Measurements from ENCODE around the gene CYP4A11. TPM values are rescaled to one million over a fixed set of nuclear protein-coding genes. Genes with fewer than 3 reads are reported as not detected.
"Not testable (repeated sequence)": the region's sequence is repeated elsewhere in the genome, so short reads cannot be mapped to it uniquely, and the experiment has no call there.

CYP4A11 gene
- total and polyA plus RNA-seq, 9 of the 15 experiments (the other 6 are each of a cell fraction or from before 2014, with no cell fraction given): not detected

DNA sequence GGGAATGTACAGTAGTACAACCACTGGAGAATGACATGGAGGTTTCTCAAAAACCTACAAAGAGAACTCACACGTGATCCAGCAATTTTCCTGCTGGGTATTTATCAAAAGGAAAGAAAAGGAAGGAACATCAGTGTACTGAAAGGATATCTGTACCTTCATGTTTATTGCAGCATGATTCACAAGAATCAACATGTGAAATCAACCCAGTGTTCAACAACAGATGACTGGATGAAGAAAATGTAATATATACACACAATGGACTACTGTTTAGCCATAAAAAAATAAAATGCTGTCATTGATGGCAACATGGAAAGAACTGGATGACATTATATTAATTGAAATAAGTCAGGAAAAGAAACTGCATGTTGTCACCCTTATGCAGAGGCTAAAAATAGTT lies 19.0 kb upstream of the CYP4A11 start (continued):
- TF ChIP-seq, protein P1, sequence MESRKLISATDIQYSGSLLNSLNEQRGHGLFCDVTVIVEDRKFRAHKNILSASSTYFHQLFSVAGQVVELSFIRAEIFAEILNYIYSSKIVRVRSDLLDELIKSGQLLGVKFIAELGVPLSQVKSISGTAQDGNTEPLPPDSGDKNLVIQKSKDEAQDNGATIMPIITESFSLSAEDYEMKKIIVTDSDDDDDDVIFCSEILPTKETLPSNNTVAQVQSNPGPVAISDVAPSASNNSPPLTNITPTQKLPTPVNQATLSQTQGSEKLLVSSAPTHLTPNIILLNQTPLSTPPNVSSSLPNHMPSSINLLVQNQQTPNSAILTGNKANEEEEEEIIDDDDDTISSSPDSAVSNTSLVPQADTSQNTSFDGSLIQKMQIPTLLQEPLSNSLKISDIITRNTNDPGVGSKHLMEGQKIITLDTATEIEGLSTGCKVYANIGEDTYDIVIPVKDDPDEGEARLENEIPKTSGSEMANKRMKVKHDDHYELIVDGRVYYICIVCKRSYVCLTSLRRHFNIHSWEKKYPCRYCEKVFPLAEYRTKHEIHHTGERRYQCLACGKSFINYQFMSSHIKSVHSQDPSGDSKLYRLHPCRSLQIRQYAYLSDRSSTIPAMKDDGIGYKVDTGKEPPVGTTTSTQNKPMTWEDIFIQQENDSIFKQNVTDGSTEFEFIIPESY (CRISPR knock-in tag; IDR thresholded peaks at IDR 0.05): no peak
- no peak for TF ChIP-seq FOS (IDR thresholded peaks at IDR 0.05; ENCODE audit: extremely low read depth, insufficient read length)
- no peak for TF ChIP-seq EGR1 (conservative IDR thresholded peaks at IDR 0.05)
- TF ChIP-seq SAP30 (IDR thresholded peaks at IDR 0.05; ENCODE audit: borderline replicate concordance, insufficient read depth, low read depth, low read length, poor library complexity, severe bottlenecking): no peak

DNA sequence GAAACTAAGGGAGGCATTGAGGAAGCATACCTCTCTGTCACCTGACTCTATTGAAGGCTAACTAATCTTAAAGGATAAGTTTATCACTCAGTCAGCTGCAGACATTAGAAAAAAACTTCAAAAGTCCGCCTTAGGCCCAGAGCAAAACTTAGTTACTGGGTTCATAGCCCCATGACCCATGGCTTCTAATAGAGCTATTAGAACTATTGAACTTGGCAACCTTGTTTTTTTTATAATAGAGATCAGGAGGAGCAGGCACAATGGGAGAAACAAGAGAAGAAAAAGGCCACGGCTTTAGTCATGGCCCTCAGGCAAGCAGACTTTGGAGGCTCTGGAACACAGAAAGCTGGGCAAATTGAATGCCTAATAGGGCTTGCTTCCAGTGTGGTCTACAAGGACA lies 13.8 kb upstream of the CYP4A11 start:
- intact Hi-C loops (cut with micrococcal nuclease); H3K9ac ChIP-seq (ENCODE audit: insufficient read depth in 1 of 2, low read depth in 2 of 2, low read length in 2 of 2); CTCF ChIA-PET (ENCODE audit: low intra/inter-chr PET ratio); H3K9me1 ChIP-seq (ENCODE audit: control insufficient read depth, insufficient read depth, low read length); H3K27ac ChIP-seq (ENCODE audit: extremely low read depth, low read depth, low read length); H3K27me3 ChIP-seq (ENCODE audit: control insufficient read depth in 2 of 2, insufficient read depth in 2 of 2, low read length in 2 of 2); FAIRE-seq; H3K4me2 ChIP-seq (ENCODE audit: insufficient read depth, low read length); H3K4me1 ChIP-seq (replicated peaks in 1 of 2; ENCODE audit: control insufficient read depth in 2 of 2, insufficient read depth in 2 of 2, low read length in 2 of 2); H3K9me3 ChIP-seq (replicated peaks; ENCODE audit: control insufficient read depth, insufficient read depth, low read depth, low read length); H4K20me1 ChIP-seq (replicated peaks; ENCODE audit: control insufficient read depth, insufficient read depth, low read length); DNase-seq (ENCODE audit: extremely low read depth in 1 of 4, low spot score in 3 of 4); POLR2A ChIA-PET; H3K4me3 ChIP-seq; H3K79me2 ChIP-seq (ENCODE audit: control insufficient read depth, insufficient read depth, low read length); H3K36me3 ChIP-seq (ENCODE audit: control insufficient read depth, insufficient read depth, low read length); H2AFZ ChIP-seq (ENCODE audit: low read depth, low read length); in situ Hi-C loops (cut with MboI); BruUV-seq (replicated peaks); ATAC-seq: not testable (repeated sequence)
- 0% methylated on average over 2 of the region's 2 CpGs for WGBS (ENCODE audit: insufficient coverage, low coverage, missing lambda C conversion rate)

DNA sequence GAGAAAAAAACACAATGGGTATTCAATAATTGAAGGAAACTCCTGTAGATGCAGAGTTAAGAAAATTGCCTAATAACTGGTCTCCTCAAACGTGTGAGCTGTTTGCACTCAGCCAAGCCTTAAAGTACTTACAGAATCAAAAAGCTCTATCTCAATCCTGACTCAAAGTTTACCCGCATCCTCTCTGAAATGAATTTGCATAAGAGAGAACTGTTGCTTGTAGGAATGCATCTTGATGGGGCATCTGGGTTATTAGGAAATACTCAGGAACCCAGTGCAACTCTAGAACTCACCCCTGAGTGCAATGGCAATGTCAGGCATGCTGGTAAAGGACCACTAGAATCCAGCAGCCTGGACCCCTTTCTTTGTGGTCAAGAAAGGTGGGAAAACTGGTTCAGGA lies 12.6 kb upstream of the CYP4A11 start:
- 0% methylated on average over 2 of the region's 2 CpGs for WGBS (ENCODE audit: insufficient coverage, low coverage, missing lambda C conversion rate)
- H3K79me2 ChIP-seq (ENCODE audit: control insufficient read depth, insufficient read depth, low read length); FAIRE-seq; H3K4me1 ChIP-seq (replicated peaks in 1 of 2; ENCODE audit: control insufficient read depth in 2 of 2, insufficient read depth in 2 of 2, low read length in 2 of 2); H3K36me3 ChIP-seq (ENCODE audit: control insufficient read depth, insufficient read depth, low read length); H4K20me1 ChIP-seq (replicated peaks; ENCODE audit: control insufficient read depth, insufficient read depth, low read length); H3K9me3 ChIP-seq (replicated peaks; ENCODE audit: control insufficient read depth, insufficient read depth, low read depth, low read length); H3K27ac ChIP-seq (ENCODE audit: extremely low read depth, low read depth, low read length); intact Hi-C loops (cut with micrococcal nuclease); in situ Hi-C loops (cut with MboI); H3K4me3 ChIP-seq; H3K4me2 ChIP-seq (ENCODE audit: insufficient read depth, low read length); BruUV-seq (replicated peaks); POLR2A ChIA-PET; DNase-seq (ENCODE audit: extremely low read depth in 1 of 4, low spot score in 3 of 4); ATAC-seq; H3K9me1 ChIP-seq (ENCODE audit: control insufficient read depth, insufficient read depth, low read length); H3K27me3 ChIP-seq (ENCODE audit: control insufficient read depth in 2 of 2, insufficient read depth in 2 of 2, low read length in 2 of 2); H2AFZ ChIP-seq (ENCODE audit: low read depth, low read length); CTCF ChIA-PET (ENCODE audit: low intra/inter-chr PET ratio); H3K9ac ChIP-seq (ENCODE audit: insufficient read depth in 1 of 2, low read depth in 2 of 2, low read length in 2 of 2): not testable (repeated sequence)

DNA sequence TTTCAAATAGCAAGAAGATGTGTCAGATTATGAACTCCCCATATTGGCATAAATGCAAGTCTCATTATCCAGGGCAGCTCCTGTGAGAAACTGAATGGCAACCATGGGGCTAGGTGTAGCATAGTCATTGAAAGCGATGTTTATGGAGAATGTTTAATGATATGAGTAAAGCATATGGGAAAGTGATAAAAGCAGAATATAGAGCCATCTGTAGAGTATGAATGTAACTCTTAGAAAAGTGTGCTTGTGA lies 8.1 kb upstream of the CYP4A11 start:
- H3K4me1 ChIP-seq (replicated peaks in 1 of 2; ENCODE audit: control insufficient read depth in 2 of 2, insufficient read depth in 2 of 2, low read length in 2 of 2); H3K36me3 ChIP-seq (ENCODE audit: control insufficient read depth, insufficient read depth, low read length); intact Hi-C loops (cut with micrococcal nuclease); DNase-seq (ENCODE audit: extremely low read depth in 1 of 4, low spot score in 3 of 4); H3K9me3 ChIP-seq (replicated peaks; ENCODE audit: control insufficient read depth, insufficient read depth, low read depth, low read length); H3K9me1 ChIP-seq (ENCODE audit: control insufficient read depth, insufficient read depth, low read length); H3K9ac ChIP-seq (ENCODE audit: insufficient read depth in 1 of 2, low read depth in 2 of 2, low read length in 2 of 2); H4K20me1 ChIP-seq (replicated peaks; ENCODE audit: control insufficient read depth, insufficient read depth, low read length); H3K4me3 ChIP-seq; FAIRE-seq; POLR2A ChIA-PET; H3K27me3 ChIP-seq (ENCODE audit: control insufficient read depth in 2 of 2, insufficient read depth in 2 of 2, low read length in 2 of 2); H3K27ac ChIP-seq (ENCODE audit: extremely low read depth, low read depth, low read length); in situ Hi-C loops (cut with MboI); H2AFZ ChIP-seq (ENCODE audit: low read depth, low read length); CTCF ChIA-PET (ENCODE audit: low intra/inter-chr PET ratio); H3K4me2 ChIP-seq (ENCODE audit: insufficient read depth, low read length); H3K79me2 ChIP-seq (ENCODE audit: control insufficient read depth, insufficient read depth, low read length); BruUV-seq (replicated peaks); ATAC-seq: not testable (repeated sequence)
- WGBS (ENCODE audit: insufficient coverage, low coverage, missing lambda C conversion rate): 0% methylated on average over 1 of the region's 1 CpG

All from K562 (cell line).